ENCODE measurements around the gene KDM1A.
"Not testable (repeated sequence)": the region's sequence is repeated elsewhere in the genome, so short reads cannot be mapped to it uniquely, and the experiment has no call there.

The KDM1A gene

DNA sequence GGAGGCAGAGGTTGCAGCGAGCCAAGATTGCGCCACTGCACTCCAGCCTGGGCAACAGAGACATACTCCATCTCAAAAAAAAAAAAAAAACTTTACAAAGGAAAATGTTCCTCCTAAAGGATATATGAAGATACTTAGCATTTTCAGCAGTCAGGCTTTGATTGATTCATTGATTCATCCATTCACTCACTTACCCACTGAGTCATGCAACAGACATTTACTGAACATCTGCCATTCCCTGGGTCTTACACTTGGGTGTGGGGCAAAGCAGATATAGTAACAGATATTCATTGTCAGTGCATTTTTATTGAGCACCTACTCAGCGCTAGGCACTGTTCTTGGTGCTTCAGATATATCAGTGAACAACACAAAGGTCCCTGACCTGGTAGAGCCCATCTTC is 41.0 kb upstream of the KDM1A start:
- peaks cover 0 to 3% of the 10 kb centered on the region in 2 experiments for H3K4me1 ChIP-seq (ENCODE audit: control insufficient read depth in 1 of 2, insufficient read depth in 2 of 2, low read length in 2 of 2)
- no peaks in the 10 kb centered on the region for H3K9me3 ChIP-seq (ENCODE audit: insufficient read depth, low read depth, low read length)
- H3K36me3 ChIP-seq (ENCODE audit: control insufficient read depth in 1 of 2, insufficient read depth in 2 of 2, low read length in 2 of 2), result no peaks in the 10 kb centered on the region
- no peak overlapping the region for H4K12ac ChIP-seq (ENCODE audit: low read depth, low read length)
- H3K4me3 ChIP-seq (ENCODE audit: low read depth, low read length), result no peak overlapping the region
- H3K9ac ChIP-seq (ENCODE audit: low read length), result no peak overlapping the region
- H3K79me1 ChIP-seq (ENCODE audit: low read length), result peaks cover 2% of the 10 kb centered on the region
- no peak overlapping the region for H3K18ac ChIP-seq (ENCODE audit: low read length)
- H3K27ac ChIP-seq (ENCODE audit: low read depth, low read length), result no peak overlapping the region
- no peak overlapping the region for H3K14ac ChIP-seq (ENCODE audit: low read length)
- WGBS (ENCODE audit: extremely low coverage, insufficient coverage, insufficient read length), result no CpG with 5 or more reads among the region's 3 CpGs
- no peak overlapping the region for H3K23ac ChIP-seq (ENCODE audit: low read length)
- no peak overlapping the region for H2BK120ac ChIP-seq (ENCODE audit: insufficient read depth, low read length, poor library complexity)
- H4K8ac ChIP-seq (ENCODE audit: low read depth, low read length), result no peak overlapping the region
- no peak overlapping the region for H2AK5ac ChIP-seq (ENCODE audit: low read length)
- H4K91ac ChIP-seq (ENCODE audit: low read depth, low read length), result no peak overlapping the region
- no peaks in the 10 kb centered on the region for H3K79me2 ChIP-seq (ENCODE audit: control insufficient read depth, insufficient read depth, low read length, poor library complexity)
- H2BK12ac ChIP-seq (ENCODE audit: low read length), result no peak overlapping the region
- H3K4me2 ChIP-seq (ENCODE audit: low read length), result no peak overlapping the region
- DNase-seq, result peak in 1 of 2 donors; percentile 57
- H3K4ac ChIP-seq (ENCODE audit: low read depth, low read length), result no peak overlapping the region
- no peak overlapping the region for H2BK5ac ChIP-seq (ENCODE audit: low read depth, low read length, poor library complexity)
- H2AFZ ChIP-seq (ENCODE audit: insufficient read depth, low read length, poor library complexity), result no peak overlapping the region
- H3K27me3 ChIP-seq (ENCODE audit: insufficient read depth, low read length), result no peaks in the 10 kb centered on the region

DNA sequence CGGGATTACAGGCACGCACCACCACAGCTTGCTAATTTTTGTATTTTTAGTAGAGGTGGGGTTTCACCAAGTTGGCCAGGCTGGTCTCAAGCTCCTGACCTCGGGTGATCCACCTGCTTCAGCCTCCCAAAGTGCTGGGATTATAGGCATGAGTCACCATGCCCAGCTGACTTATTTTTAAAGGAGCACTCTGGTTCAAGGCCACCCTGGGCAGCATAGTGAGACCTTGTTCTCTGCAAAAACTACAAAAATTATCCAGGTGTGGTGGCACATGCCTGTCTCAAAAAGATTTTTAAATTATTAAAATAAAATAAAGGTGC is 38.8 kb upstream of the KDM1A start:
- not testable (repeated sequence) for H3K4me3 ChIP-seq (ENCODE audit: low read depth, low read length); DNase-seq; H3K4me1 ChIP-seq (ENCODE audit: control insufficient read depth in 1 of 2, insufficient read depth in 2 of 2, low read length in 2 of 2); H2AFZ ChIP-seq (ENCODE audit: insufficient read depth, low read length, poor library complexity); H4K12ac ChIP-seq (ENCODE audit: low read depth, low read length); H3K4ac ChIP-seq (ENCODE audit: low read depth, low read length); H3K23ac ChIP-seq (ENCODE audit: low read length); H3K14ac ChIP-seq (ENCODE audit: low read length); H3K4me2 ChIP-seq (ENCODE audit: low read length); H4K8ac ChIP-seq (ENCODE audit: low read depth, low read length); H3K79me2 ChIP-seq (ENCODE audit: control insufficient read depth, insufficient read depth, low read length, poor library complexity); H3K9ac ChIP-seq (ENCODE audit: low read length); H3K79me1 ChIP-seq (ENCODE audit: low read length); H3K27ac ChIP-seq (ENCODE audit: low read depth, low read length); H2AK5ac ChIP-seq (ENCODE audit: low read length); H3K27me3 ChIP-seq (ENCODE audit: insufficient read depth, low read length); H2BK12ac ChIP-seq (ENCODE audit: low read length); H3K9me3 ChIP-seq (ENCODE audit: insufficient read depth, low read depth, low read length); H2BK5ac ChIP-seq (ENCODE audit: low read depth, low read length, poor library complexity); H3K36me3 ChIP-seq (ENCODE audit: control insufficient read depth in 1 of 2, insufficient read depth in 2 of 2, low read length in 2 of 2); H2BK120ac ChIP-seq (ENCODE audit: insufficient read depth, low read length, poor library complexity); H4K91ac ChIP-seq (ENCODE audit: low read depth, low read length); H3K18ac ChIP-seq (ENCODE audit: low read length)
- no CpG with 5 or more reads among the region's 3 CpGs for WGBS (ENCODE audit: extremely low coverage, insufficient coverage, insufficient read length)

DNA sequence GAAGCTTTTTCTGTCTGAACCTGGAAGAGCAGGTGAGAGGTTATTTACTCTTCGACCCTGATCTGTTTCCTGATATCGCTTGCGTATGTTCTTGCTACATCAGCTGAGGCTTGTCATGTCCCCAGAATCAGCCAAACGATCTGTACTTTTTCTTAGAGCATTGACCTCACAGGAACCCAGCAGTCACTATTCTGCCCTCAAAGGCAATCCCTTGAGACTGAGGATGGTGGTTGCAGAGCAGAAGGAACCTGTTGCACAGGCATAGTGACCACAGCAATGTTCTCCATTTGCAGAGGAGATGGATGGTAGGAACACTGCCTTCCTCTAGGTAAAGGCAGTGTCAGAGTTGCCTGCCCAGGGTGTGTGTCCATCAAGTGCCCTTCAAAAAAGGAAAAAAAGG is 35.3 kb upstream of the KDM1A start:
- H3K27me3 ChIP-seq (ENCODE audit: insufficient read depth, low read length), result no peaks in the 10 kb centered on the region
- H4K12ac ChIP-seq (ENCODE audit: low read depth, low read length), result no peak overlapping the region
- no peaks in the 10 kb centered on the region for H3K9me3 ChIP-seq (ENCODE audit: insufficient read depth, low read depth, low read length)
- no peak overlapping the region for H3K4me2 ChIP-seq (ENCODE audit: low read length)
- H3K79me1 ChIP-seq (ENCODE audit: low read length), result peaks cover 2% of the 10 kb centered on the region
- no peak overlapping the region for H3K4ac ChIP-seq (ENCODE audit: low read depth, low read length)
- no peak overlapping the region for H2BK12ac ChIP-seq (ENCODE audit: low read length)
- H3K36me3 ChIP-seq (ENCODE audit: control insufficient read depth in 1 of 2, insufficient read depth in 2 of 2, low read length in 2 of 2), result no peaks in the 10 kb centered on the region
- H3K18ac ChIP-seq (ENCODE audit: low read length), result no peak overlapping the region
- no peak overlapping the region for H2BK120ac ChIP-seq (ENCODE audit: insufficient read depth, low read length, poor library complexity)
- no peak overlapping the region for H2AFZ ChIP-seq (ENCODE audit: insufficient read depth, low read length, poor library complexity)
- H2BK5ac ChIP-seq (ENCODE audit: low read depth, low read length, poor library complexity), result no peak overlapping the region
- peaks cover 0 to 3% of the 10 kb centered on the region in 2 experiments for H3K4me1 ChIP-seq (ENCODE audit: control insufficient read depth in 1 of 2, insufficient read depth in 2 of 2, low read length in 2 of 2)
- no peak overlapping the region for H3K14ac ChIP-seq (ENCODE audit: low read length)
- H3K4me3 ChIP-seq (ENCODE audit: low read depth, low read length), result no peak overlapping the region
- WGBS (ENCODE audit: extremely low coverage, insufficient coverage, insufficient read length), result no CpG with 5 or more reads among the region's 4 CpGs
- DNase-seq, result peak; percentile 92 to 98
- no peak overlapping the region for H2AK5ac ChIP-seq (ENCODE audit: low read length)
- no peak overlapping the region for H3K23ac ChIP-seq (ENCODE audit: low read length)
- no peaks in the 10 kb centered on the region for H3K79me2 ChIP-seq (ENCODE audit: control insufficient read depth, insufficient read depth, low read length, poor library complexity)
- no peak overlapping the region for H4K91ac ChIP-seq (ENCODE audit: low read depth, low read length)
- H4K8ac ChIP-seq (ENCODE audit: low read depth, low read length), result no peak overlapping the region
- H3K9ac ChIP-seq (ENCODE audit: low read length), result no peak overlapping the region
- H3K27ac ChIP-seq (ENCODE audit: low read depth, low read length), result no peak overlapping the region

DNA sequence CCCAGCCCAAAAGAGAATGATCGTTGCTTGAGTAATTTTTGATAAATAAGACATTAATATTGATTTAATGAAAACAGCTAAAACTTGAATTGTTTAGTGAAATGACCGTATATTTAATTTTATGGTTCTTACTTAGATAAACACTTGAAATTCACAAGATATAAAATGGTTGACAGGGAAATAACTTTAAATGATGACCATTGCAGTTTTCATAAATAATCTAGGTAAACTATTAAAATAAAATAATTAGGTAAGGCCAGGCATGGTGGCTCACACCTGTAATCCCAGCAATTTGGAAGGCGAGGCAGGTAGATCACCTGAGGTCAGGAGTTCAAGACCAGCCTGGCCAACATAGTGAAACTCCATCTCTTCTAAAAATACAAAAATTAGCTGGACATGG is 26.9 kb upstream of the KDM1A start:
- H2BK12ac ChIP-seq (ENCODE audit: low read length); H3K18ac ChIP-seq (ENCODE audit: low read length); H3K79me1 ChIP-seq (ENCODE audit: low read length); H3K14ac ChIP-seq (ENCODE audit: low read length); H2BK5ac ChIP-seq (ENCODE audit: low read depth, low read length, poor library complexity); H4K12ac ChIP-seq (ENCODE audit: low read depth, low read length); H3K79me2 ChIP-seq (ENCODE audit: control insufficient read depth, insufficient read depth, low read length, poor library complexity); H3K27me3 ChIP-seq (ENCODE audit: insufficient read depth, low read length); H3K27ac ChIP-seq (ENCODE audit: low read depth, low read length); H2AFZ ChIP-seq (ENCODE audit: insufficient read depth, low read length, poor library complexity); DNase-seq; H2BK120ac ChIP-seq (ENCODE audit: insufficient read depth, low read length, poor library complexity); H3K23ac ChIP-seq (ENCODE audit: low read length); H3K9ac ChIP-seq (ENCODE audit: low read length); H3K4me2 ChIP-seq (ENCODE audit: low read length); H3K4ac ChIP-seq (ENCODE audit: low read depth, low read length); H4K8ac ChIP-seq (ENCODE audit: low read depth, low read length); H3K4me3 ChIP-seq (ENCODE audit: low read depth, low read length); H2AK5ac ChIP-seq (ENCODE audit: low read length); H3K4me1 ChIP-seq (ENCODE audit: control insufficient read depth in 1 of 2, insufficient read depth in 2 of 2, low read length in 2 of 2); H3K36me3 ChIP-seq (ENCODE audit: control insufficient read depth in 1 of 2, insufficient read depth in 2 of 2, low read length in 2 of 2); H3K9me3 ChIP-seq (ENCODE audit: insufficient read depth, low read depth, low read length); H4K91ac ChIP-seq (ENCODE audit: low read depth, low read length): not testable (repeated sequence)
- no CpG with 5 or more reads among the region's 3 CpGs for WGBS (ENCODE audit: extremely low coverage, insufficient coverage, insufficient read length)

All from trophoblast cell (in vitro differentiated cells and primary cell).